Tibial nerve (tissue), 4 donors: Measurements from ENCODE around the gene RGS1.

Experiments used
- EP300 ChIP-seq, 2 donors: sonication (generic); formaldehyde crosslinking; IDR thresholded peaks; one replicate each; pipeline ENCODE4 v1.6.1; 2017; ENCODE audit warnings: antibody characterized with exemption in 2 of 2, mild to moderate bottlenecking in 1 of 2
- POLR2A ChIP-seq, 2 donors: fragments of 450-650 bp; IDR thresholded peaks; one replicate each; pipeline ENCODE4 v1.6.1; 2017; ENCODE audit warnings: antibody characterized with exemption in 2 of 2, mild to moderate bottlenecking in 2 of 2, moderate library complexity in 2 of 2
- TF ChIP-seq, protein P1 (sequence below), 5 experiments: fragments of 200-600 bp in 3 of 5; fragments of 450-650 bp in 2 of 5; sonication (generic) in 3 of 5; IDR thresholded peaks; one replicate each; pipeline ENCODE4 v1.5.1; 2016 to 2019; ENCODE audit warnings: antibody characterized with exemption in 5 of 5, mild to moderate bottlenecking in 3 of 5, moderate library complexity in 2 of 5

DNA sequence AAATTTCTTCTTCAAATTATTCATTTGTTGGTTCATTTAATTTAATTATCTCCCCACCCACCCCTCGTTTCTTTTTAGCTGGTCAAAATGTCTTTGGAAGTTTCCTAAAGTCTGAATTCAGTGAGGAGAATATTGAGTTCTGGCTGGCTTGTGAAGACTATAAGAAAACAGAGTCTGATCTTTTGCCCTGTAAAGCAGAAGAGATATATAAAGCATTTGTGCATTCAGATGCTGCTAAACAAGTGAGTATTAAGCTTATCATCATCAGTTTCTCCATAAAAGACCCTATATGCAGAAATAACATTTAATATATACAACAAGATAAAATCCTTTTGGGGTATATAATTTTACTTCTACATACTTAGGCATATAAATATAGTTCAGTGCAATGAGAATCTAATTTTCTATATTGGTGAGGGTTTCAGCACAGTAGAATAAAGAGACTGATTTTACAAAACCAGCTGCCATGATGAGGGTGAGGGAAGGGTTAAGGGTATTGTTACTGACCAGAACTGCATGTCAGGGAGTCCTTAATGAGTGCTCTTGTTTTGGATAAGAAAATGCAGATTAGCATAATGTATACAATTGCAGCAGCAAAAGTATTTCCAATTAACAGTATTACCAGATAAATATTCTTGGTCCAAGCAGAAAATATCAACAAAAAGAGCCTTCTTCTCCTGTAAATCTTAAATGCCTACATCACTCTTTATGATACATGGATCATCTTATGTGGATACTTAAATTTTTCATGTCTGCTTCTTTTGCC is 2.8 kb downstream of the RGS1 start:
- TF ChIP-seq, protein P1, sequence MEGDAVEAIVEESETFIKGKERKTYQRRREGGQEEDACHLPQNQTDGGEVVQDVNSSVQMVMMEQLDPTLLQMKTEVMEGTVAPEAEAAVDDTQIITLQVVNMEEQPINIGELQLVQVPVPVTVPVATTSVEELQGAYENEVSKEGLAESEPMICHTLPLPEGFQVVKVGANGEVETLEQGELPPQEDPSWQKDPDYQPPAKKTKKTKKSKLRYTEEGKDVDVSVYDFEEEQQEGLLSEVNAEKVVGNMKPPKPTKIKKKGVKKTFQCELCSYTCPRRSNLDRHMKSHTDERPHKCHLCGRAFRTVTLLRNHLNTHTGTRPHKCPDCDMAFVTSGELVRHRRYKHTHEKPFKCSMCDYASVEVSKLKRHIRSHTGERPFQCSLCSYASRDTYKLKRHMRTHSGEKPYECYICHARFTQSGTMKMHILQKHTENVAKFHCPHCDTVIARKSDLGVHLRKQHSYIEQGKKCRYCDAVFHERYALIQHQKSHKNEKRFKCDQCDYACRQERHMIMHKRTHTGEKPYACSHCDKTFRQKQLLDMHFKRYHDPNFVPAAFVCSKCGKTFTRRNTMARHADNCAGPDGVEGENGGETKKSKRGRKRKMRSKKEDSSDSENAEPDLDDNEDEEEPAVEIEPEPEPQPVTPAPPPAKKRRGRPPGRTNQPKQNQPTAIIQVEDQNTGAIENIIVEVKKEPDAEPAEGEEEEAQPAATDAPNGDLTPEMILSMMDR (IDR thresholded peaks at IDR 0.05), result no peak
- TF ChIP-seq POLR2A (IDR thresholded peaks at IDR 0.05), result peak in 1 of 2 donors; percentile 11
- TF ChIP-seq EP300 (IDR thresholded peaks at IDR 0.05), result peak in 1 of 2 donors; percentile 29
